Astrocyte of the cerebellum (primary cell): ENCODE measurements around the gene RRP1B.
A peak's percentile ranks its signal among the peaks of the same experiment; 100 is the strongest.

ENCODE experiments used
- DNase-seq: peaks from one replicate; pipeline ENCODE4 v3.0.0-alpha.2; 2011; ENCODE audit warnings: low read depth
- H3K4me3 ChIP-seq: 2 replicates; pipeline ENCODE4 v1.5.1; 2011; ENCODE audit warnings: mild to moderate bottlenecking, low read depth, low read length, moderate library complexity
- in situ Hi-C: cut with HindIII; loops from 2 replicates; pipeline ENCODE4 v1.10.0; 2017; ENCODE audit warnings: low sequenced_read_pairs
- TF ChIP-seq, protein P1 (sequence below): IDR thresholded peaks from 2 replicates; pipeline ENCODE4 v1.5.1; 2012; ENCODE audit warnings: low read length, low read depth, moderate library complexity, mild to moderate bottlenecking; ENCODE audit errors: missing control alignments

The RRP1B gene

DNA sequence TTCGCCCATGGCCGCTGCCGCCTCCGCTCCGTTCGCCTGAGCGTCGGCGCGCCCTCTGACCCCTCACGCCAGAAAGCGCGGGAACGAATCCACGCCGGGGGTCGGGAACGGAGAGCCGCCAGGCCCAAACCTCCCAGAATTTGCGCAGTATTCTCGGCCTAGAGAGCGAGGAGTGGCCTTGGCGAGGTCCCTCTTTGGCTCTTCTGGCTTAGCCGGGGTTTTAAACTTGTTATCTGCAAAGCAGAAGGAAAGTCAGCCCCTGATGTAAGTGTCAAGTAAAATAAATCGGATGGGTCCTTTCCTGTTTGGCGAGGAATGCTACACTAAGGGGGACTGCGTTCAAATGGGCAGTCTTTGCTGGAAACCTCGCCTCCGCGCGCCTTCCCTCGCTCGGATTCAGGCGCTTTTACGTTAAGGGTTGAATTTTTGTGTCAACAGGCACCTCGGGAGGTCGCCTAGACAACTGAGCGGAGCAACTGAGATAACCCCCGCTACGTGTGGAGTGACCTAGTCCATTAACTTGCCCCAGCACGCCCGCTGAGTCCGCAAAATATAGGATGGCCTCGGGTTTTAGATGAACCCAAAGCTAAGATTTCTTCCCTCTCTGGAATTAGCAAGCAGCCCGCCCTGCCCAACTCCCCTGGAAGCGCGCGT, 1.1 kb upstream of the RRP1B start:
- no peak for DNase-seq
- in situ Hi-C loops, result no loop called here
- TF ChIP-seq, protein P1, sequence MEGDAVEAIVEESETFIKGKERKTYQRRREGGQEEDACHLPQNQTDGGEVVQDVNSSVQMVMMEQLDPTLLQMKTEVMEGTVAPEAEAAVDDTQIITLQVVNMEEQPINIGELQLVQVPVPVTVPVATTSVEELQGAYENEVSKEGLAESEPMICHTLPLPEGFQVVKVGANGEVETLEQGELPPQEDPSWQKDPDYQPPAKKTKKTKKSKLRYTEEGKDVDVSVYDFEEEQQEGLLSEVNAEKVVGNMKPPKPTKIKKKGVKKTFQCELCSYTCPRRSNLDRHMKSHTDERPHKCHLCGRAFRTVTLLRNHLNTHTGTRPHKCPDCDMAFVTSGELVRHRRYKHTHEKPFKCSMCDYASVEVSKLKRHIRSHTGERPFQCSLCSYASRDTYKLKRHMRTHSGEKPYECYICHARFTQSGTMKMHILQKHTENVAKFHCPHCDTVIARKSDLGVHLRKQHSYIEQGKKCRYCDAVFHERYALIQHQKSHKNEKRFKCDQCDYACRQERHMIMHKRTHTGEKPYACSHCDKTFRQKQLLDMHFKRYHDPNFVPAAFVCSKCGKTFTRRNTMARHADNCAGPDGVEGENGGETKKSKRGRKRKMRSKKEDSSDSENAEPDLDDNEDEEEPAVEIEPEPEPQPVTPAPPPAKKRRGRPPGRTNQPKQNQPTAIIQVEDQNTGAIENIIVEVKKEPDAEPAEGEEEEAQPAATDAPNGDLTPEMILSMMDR, result no peak
- no peak overlapping the region for H3K4me3 ChIP-seq

GRCh38 chr21:43658769-43659135, 608 bp upstream of the RRP1B start:
- in situ Hi-C loops, result no loop called here
- no peak for DNase-seq
- peak overlapping the region; percentile 91 for H3K4me3 ChIP-seq
- TF ChIP-seq, protein P1, result no peak

GRCh38 chr21:43662286-43662685, 2.9 kb downstream of the RRP1B start:
- in situ Hi-C loops, result no loop called here
- TF ChIP-seq, protein P1, result no peak
- DNase-seq, result no peak
- H3K4me3 ChIP-seq, result no peak overlapping the region

- in situ Hi-C loops, result no loop called here
- DNase-seq, result no peak
- TF ChIP-seq, protein P1, result no peak
- no peak overlapping the region for H3K4me3 ChIP-seq
These were observed 3.7 kb downstream of the RRP1B start for GRCh38 chr21:43663033-43663432.

DNA sequence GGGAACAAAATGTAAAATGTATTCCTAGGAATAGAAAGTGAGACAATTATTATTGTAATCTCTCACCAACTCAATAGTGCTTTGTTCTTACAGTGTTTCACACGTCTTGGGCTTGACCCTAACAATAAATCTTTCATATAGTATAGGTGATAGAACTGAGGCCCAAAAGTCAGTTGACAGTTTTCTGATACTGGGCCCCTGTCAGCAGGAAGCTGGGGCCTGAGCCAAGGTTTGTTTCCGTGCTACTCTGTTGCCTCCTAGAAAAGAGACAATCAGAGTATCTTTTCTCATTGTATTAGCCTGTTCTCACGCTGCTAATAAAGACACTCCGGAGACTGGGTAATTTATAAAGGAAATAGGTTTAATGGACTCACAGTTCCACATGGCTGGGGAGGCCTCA, 5.0 kb downstream of the RRP1B start:
- DNase-seq, result no peak
- TF ChIP-seq, protein P1, result no peak
- in situ Hi-C loops, result no loop called here
- no peak overlapping the region for H3K4me3 ChIP-seq

- DNase-seq, result no peak
- in situ Hi-C loops, result no loop called here
- H3K4me3 ChIP-seq, result no peak overlapping the region
- TF ChIP-seq, protein P1, result no peak
These were observed 6.5 kb downstream of the RRP1B start for GRCh38 chr21:43665879-43666278.
